ENCODE data around the gene ZC3HAV1. TPM values are rescaled to one million over a fixed set of nuclear protein-coding genes. Genes with fewer than 3 reads are reported as not detected.
A peak's percentile ranks its signal among the peaks of the same experiment; 100 is the strongest.
"Not testable (repeated sequence)": the region's sequence is repeated elsewhere in the genome, so short reads cannot be mapped to it uniquely, and the experiment has no call there.

The ZC3HAV1 gene
- total RNA-seq, 2 experiments from 2014 or later = 117 to 118 TPM

DNA sequence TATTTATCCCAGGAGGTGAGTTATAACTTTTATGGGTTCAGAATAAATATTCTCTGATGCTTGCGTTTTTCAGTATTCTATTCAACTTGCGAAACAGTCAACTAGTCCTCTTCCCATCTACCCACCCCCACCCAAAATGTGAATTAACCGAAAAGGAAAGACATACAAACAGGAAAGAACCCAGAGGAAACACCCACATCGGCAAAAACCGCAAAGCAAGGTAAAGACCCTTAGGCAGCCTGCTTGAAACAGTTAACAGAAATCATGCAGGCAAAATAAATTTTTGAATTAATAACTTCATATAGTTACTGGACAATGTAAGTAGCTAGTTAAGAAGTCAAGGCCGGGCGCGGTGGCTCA lies 5.4 kb downstream of the ZC3HAV1 start:
- peaks cover 46% of the 10 kb centered on the region for H3K4me1 Mint-ChIP-seq
- peak overlapping the region; percentile 82 for H3K4me3 Mint-ChIP-seq
- H3K9me3 Mint-ChIP-seq = peaks cover 1% of the 10 kb centered on the region
- H3K36me3 Mint-ChIP-seq = peaks cover 78% of the 10 kb centered on the region
- no peaks in the 10 kb centered on the region for H3K27me3 Mint-ChIP-seq
- no peak for DNase-seq
- H3K27ac Mint-ChIP-seq = peak overlapping the region; percentile 82

DNA sequence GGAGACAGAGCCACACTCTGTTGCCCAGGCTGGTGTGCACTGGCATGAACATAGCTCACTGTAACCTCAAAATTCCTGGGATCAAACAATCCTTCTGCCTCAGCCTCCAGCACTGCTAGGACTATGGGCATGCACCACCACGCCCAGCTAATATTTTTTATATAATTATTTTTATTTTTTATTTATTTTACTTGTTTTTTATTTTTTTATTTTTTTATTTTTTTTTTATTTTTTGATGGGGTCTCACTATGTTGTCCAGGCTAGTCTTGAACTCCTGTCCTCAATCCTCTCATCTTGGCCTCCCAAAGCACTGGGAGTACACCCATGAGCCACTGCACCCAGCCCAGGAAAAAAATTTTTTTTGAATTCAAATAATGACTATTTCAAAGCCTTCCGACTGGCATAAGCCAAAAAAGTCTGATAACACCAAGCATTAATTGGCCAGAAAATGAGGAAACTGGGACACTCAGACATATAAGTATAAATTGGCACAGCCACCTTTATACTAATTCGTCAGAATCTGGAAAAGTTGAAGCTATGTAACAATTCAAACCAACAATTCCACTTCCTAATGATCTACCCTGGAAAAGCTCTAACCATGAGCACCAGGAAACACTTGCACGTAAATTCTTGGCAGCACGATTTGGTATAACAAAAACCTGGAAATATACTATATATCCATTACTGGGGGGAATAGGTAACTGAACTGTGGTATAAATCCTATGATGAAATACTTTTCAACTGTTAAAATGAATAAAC lies 6.3 kb downstream of the ZC3HAV1 start:
- Mint-ChIP-seq H3K9me3 (peaks cover 1% of the 10 kb centered on the region), H3K36me3 (peaks cover 81% of the 10 kb centered on the region), H3K4me1 (peaks cover 53% of the 10 kb centered on the region), H3K27me3 (no peaks in the 10 kb centered on the region), H3K27ac (peak overlapping the region; percentile 82), H3K4me3 (peak overlapping the region; percentile 82)
- no peak for DNase-seq

DNA sequence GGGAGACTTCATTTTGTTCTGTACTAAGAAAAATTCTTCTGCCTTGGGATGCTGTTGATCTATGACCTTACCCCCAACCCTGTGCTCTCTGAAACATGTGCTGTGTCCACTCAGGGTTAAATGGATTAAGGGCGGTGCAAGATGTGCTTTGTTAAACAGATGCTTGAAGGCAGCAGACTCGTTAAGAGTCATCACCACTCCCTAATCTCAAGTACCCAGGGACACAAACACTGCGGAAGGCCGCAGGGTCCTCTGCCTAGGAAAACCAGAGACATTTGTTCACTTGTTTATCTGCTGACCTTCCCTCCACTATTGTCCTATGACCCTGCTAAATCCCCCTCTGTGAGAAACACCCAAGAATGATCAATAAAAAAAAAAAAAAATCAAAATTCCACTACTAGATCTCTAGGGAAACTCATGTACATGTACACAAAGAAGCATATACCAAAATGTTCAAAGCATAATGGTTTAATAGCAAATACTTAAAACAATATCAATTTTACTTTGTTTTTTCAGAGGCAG lies 7.8 kb downstream of the ZC3HAV1 start:
- peak overlapping the region; percentile 85 for H3K4me3 Mint-ChIP-seq
- DNase-seq, H3K27me3 Mint-ChIP-seq, H3K9me3 Mint-ChIP-seq: not testable (repeated sequence)
- H3K4me1 Mint-ChIP-seq = peaks cover 65% of the 10 kb centered on the region
- peaks cover 76% of the 10 kb centered on the region for H3K36me3 Mint-ChIP-seq
- H3K27ac Mint-ChIP-seq = peak overlapping the region; percentile 71

DNA sequence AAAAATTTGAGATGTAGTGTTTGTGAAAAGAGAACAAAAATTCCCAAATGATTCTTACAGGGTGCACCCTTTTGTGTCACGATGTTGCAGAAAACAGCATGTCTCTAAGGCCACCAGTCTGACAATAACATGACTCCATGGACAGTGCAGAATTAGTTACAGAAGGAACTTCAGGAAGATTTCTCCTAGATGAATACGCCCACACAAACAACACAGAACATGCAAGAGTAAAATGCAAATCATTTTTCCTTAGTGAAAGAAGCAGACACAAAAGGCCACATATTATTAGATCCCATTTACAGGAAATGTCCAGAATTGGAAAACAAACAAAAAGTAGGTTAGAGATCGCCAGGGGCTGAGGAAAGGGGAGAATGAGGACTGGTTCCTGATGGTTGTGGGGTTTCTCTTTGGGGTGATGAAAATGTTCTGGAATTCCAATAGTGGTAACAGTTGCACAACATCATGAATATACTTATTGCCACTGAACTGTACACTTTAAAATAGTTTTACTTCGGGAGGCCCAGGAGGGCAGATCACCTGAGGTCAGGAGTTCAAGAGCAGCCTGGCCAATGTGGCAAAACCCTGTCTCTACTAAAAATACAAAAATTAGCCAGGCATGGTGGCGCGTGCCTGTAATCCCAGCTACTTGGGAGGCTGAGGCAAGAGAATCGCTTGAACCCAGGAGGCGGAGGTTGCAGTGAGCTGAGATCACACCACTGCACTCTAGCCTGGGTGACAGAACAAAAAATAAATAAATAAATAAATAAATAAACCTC lies 10.2 kb downstream of the ZC3HAV1 start:
- Mint-ChIP-seq H3K4me1 (peaks cover 80% of the 10 kb centered on the region), H3K4me3 (peak overlapping the region; percentile 68), H3K27ac (peak overlapping the region; percentile 88), H3K9me3 (peaks cover 1% of the 10 kb centered on the region), H3K27me3 (no peaks in the 10 kb centered on the region), H3K36me3 (peaks cover 83% of the 10 kb centered on the region)
- no peak for DNase-seq

DNA sequence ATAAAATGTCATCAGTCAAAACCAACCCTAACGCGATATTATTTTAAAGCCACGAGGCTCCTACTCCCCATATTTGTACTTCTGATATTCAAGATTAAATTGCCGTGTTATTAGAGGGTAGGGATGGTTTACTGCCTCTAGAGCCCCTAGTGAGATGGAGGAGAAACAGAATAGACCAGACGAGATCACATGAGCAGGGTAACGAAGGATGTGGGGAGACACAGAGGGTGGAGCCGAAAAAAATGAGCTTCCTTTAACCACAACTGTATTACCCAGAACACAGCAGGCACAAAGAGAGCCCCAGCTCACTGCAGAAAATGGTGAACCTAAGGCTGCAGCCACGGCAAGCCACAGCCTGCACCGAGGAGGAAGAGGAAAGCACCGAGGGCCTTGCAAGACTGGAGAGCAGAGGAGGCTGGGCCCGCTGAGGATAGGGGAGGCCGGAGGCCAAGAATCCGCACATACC lies 14.3 kb downstream of the ZC3HAV1 start:
- Mint-ChIP-seq H3K9me3 (no peaks in the 10 kb centered on the region), H3K36me3 (peaks cover 84% of the 10 kb centered on the region), H3K4me3 (peak overlapping the region; percentile 79), H3K27ac (peak overlapping the region; percentile 90), H3K4me1 (peaks cover 91% of the 10 kb centered on the region), H3K27me3 (no peaks in the 10 kb centered on the region)
- peak; percentile 76 for DNase-seq

DNA sequence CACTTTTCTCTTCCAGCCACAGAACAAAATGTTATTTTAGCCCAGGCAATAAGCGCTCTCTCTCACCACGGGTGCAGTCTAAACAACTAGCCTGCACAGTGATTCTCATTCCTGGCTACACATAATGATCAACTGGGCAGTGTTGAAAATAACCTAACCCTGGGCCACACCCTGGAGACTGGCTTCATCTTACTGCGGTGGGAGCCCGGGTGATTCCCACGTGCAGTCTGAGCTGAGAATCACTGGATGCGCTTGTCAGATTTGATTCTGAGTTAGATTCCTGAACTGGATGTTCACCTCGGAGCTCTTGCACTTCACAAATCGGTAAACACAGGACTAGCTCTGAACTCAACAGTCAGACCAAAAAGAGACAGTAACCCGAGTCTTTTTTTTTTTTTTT lies 14.9 kb downstream of the ZC3HAV1 start:
- DNase-seq = no peak
- Mint-ChIP-seq H3K9me3 (no peaks in the 10 kb centered on the region), H3K27me3 (no peaks in the 10 kb centered on the region), H3K27ac (peak overlapping the region; percentile 90), H3K4me3 (peak overlapping the region; percentile 79), H3K4me1 (peaks cover 89% of the 10 kb centered on the region), H3K36me3 (peaks cover 81% of the 10 kb centered on the region)

DNA sequence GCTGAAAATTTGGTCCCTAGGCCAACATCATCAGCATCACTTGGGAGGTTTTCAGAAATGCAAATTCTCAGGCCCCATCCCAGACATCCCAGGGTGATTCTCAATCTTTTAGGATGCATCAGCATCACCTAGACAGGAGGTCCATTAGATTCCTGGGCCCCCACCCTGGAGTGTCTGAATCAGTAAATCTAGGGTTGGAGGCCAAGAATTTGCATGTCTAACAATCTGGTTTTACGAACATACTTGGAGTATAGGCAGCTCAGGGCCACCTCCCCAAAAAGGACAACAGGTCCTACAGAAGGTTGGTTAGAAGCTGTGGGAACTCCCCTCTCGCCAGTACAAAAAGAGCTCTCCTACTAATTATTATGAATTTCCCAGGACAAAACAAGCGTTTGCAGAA lies 15.5 kb downstream of the ZC3HAV1 start:
- peaks cover 3% of the 10 kb centered on the region for H3K9me3 Mint-ChIP-seq
- no peak for DNase-seq

DNA sequence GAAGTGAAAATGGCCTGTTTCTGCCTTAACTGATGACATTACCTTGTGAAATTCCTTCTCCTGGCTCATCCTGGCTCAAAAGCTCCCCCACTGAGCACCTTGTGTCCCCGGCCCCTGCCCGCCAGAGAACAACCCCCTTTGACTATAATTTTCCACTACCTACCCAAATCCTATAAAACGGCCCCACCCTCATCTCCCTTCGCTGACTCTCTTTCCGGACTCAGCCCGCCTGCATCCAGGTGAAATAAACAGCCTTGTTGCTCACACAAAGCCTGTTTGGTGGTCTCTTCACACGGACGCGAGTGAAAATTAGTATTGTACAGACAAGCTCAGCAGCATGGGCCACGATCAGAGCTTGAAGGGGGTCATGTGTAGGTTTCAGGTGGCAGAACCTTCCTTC lies 16.0 kb downstream of the ZC3HAV1 start:
- Mint-ChIP-seq H3K27ac (peak overlapping the region; percentile 90), H3K4me3 (peak overlapping the region; percentile 79), H3K4me1 (peaks cover 86% of the 10 kb centered on the region), H3K36me3 (peaks cover 80% of the 10 kb centered on the region)
- H3K9me3 Mint-ChIP-seq, H3K27me3 Mint-ChIP-seq, DNase-seq: not testable (repeated sequence)

More for the DNA sequence above, 15.5 kb downstream of the ZC3HAV1 start:
- peaks cover 81% of the 10 kb centered on the region for H3K36me3 Mint-ChIP-seq
- peak overlapping the region; percentile 90 for H3K27ac Mint-ChIP-seq
- no peaks in the 10 kb centered on the region for H3K27me3 Mint-ChIP-seq
- H3K4me1 Mint-ChIP-seq = peaks cover 89% of the 10 kb centered on the region
- H3K4me3 Mint-ChIP-seq = peak overlapping the region; percentile 79

DNA sequence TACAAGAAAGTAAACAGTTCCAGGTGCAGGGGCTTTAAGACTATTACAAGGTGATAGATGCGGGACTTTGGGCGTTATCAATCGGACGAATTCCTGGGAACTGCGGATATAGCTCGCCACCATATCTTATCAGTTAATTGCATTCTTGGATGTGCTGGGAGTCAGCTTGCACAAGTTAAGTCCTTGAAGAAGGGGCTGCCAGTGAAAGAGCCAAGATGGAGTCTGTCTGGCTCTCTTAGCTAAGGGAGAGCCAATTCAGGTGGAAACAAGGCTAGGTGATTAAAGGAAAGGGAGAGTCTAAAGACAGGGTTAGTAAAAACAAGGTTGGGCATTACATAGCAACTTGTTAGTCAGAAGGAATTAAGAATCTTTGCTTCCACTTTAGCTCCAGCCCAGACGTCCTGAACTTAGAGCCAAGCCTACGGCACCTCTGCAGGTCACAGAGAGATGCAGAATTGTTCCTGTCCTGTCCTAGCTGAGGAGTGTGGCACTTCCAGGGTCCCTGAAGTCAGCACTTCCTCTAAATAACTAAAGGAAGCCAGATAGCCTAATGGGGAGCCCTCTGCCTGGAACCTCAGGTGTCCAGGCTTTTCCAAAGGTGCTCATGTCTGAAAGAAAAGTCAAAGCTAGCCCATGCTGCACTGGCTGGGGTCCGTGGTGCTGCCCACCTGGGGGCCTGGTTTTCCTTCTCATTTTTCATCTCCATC lies 17.3 kb downstream of the ZC3HAV1 start:
- peaks cover 83% of the 10 kb centered on the region for H3K4me1 Mint-ChIP-seq
- peak overlapping the region; percentile 90 for H3K27ac Mint-ChIP-seq
- DNase-seq = no peak
- H3K9me3 Mint-ChIP-seq = peaks cover 14% of the 10 kb centered on the region
- peak overlapping the region; percentile 79 for H3K4me3 Mint-ChIP-seq
- H3K36me3 Mint-ChIP-seq = peaks cover 85% of the 10 kb centered on the region
- no peaks in the 10 kb centered on the region for H3K27me3 Mint-ChIP-seq

DNA sequence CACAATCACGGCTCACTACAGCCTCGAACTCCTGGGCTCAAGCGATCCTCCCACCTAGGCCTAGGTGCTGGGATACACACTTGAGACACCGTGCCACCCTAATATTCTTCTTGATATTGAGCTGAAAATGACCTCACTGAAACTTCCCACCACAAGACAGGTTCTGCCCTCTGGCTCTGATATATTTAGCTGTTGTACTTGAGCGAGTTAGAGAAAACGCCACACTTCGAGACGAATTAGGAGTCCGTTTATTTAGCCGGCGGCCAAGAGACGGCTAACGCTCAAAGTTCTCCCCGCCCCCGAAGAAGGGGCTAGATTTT lies 17.9 kb downstream of the ZC3HAV1 start:
- Mint-ChIP-seq H3K4me3 (peak overlapping the region; percentile 79), H3K27ac (peak overlapping the region; percentile 90), H3K4me1 (peaks cover 85% of the 10 kb centered on the region), H3K36me3 (peaks cover 87% of the 10 kb centered on the region), H3K27me3 (no peaks in the 10 kb centered on the region), H3K9me3 (peaks cover 20% of the 10 kb centered on the region)
- DNase-seq = no peak

DNA sequence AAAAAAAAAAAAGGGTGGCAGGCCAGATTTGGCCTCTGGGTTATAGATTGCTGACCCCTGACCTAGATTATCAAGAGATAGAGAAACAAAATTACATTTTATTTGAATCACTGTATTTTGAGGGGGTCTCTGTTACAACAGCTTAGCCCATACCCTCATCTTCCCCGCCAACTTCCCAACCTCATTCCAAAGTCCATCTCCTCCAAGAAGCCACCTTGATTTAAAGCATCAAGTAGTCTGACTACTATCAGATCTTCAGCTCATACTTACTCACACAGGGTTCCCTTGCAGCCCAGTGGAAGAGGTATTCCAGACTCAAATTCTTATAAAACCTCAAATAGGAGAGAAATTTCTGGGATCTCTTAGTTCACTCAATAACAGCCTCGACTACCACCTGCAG lies 20.4 kb downstream of the ZC3HAV1 start:
- peaks cover 26% of the 10 kb centered on the region for H3K9me3 Mint-ChIP-seq
- peak overlapping the region; percentile 76 for H3K27ac Mint-ChIP-seq
- DNase-seq = no peak
- peaks cover 86% of the 10 kb centered on the region for H3K36me3 Mint-ChIP-seq
- no peaks in the 10 kb centered on the region for H3K27me3 Mint-ChIP-seq
- H3K4me3 Mint-ChIP-seq = no peak overlapping the region
- peaks cover 84% of the 10 kb centered on the region for H3K4me1 Mint-ChIP-seq

DNA sequence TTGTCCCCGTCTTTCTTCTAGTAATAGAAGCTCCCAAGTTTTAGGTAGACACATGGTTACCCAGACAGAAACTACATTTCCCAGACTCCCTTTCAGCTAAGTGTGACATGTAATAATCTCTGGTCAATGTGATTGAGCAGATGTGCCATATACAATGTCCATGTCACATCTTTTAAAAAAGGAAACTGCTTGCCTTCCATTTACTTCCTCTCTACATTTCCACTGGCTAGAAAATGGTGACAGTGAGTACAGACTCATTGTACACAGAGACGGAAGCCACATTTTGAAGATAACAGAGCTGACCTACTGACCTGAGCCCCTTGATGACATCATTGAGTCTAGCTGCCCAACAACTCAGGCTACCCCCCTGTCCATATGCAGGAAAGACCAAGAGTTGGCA lies 21.3 kb downstream of the ZC3HAV1 start:
- H3K4me1 Mint-ChIP-seq = peaks cover 82% of the 10 kb centered on the region
- no peak for DNase-seq
- H3K9me3 Mint-ChIP-seq = peaks cover 26% of the 10 kb centered on the region
- no peaks in the 10 kb centered on the region for H3K27me3 Mint-ChIP-seq
- H3K36me3 Mint-ChIP-seq = peaks cover 86% of the 10 kb centered on the region
- no peak overlapping the region for H3K4me3 Mint-ChIP-seq
- H3K27ac Mint-ChIP-seq = peak overlapping the region; percentile 74

DNA sequence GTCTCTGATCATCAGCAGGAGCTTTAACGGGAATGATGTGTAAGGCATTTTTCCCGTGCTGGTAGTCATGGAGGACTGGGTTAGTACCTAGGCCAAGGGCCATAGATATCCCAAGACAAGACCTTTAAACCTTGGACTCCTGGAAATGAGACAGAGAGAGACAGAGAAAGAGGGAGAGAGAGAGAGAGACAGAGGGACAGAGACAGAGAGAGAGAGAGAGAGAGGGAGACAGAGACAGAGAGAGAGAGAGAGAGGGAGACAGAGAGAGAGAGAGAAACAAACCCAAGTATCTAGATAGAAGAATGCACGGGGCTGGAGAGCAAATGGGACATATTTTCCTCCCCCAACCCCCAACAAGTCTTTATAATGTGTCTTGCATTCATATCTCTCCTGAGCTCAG lies 22.3 kb downstream of the ZC3HAV1 start:
- DNase-seq = no peak
- Mint-ChIP-seq H3K27me3 (no peaks in the 10 kb centered on the region), H3K36me3 (peaks cover 85% of the 10 kb centered on the region), H3K4me3 (peak overlapping the region; percentile 7), H3K4me1 (peaks cover 80% of the 10 kb centered on the region), H3K27ac (peak overlapping the region; percentile 50), H3K9me3 (peaks cover 26% of the 10 kb centered on the region)

DNA sequence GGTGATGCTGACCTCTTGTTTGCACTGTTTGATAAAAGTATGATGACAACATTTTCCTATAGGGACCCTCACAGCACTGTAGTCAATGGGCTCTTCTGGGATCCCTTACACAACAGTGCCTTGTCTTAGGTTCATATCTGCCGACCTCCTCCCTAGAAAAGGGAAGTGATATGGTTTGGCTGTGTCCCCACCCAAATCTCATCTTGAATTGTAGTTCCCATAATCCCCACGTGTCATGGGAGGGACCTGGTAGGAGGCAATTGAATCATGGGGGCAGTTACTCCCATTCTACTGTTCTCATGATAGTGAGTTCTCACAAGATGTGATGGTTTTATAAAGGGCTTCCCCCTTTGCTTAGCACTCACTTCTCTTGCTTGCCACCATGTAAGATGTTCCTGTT lies 23.1 kb downstream of the ZC3HAV1 start:
- Mint-ChIP-seq H3K9me3 (peaks cover 26% of the 10 kb centered on the region), H3K4me1 (peaks cover 80% of the 10 kb centered on the region), H3K4me3 (peak overlapping the region; percentile 22), H3K27me3 (no peaks in the 10 kb centered on the region), H3K27ac (peak overlapping the region; percentile 50), H3K36me3 (peaks cover 85% of the 10 kb centered on the region)
- no peak for DNase-seq

DNA sequence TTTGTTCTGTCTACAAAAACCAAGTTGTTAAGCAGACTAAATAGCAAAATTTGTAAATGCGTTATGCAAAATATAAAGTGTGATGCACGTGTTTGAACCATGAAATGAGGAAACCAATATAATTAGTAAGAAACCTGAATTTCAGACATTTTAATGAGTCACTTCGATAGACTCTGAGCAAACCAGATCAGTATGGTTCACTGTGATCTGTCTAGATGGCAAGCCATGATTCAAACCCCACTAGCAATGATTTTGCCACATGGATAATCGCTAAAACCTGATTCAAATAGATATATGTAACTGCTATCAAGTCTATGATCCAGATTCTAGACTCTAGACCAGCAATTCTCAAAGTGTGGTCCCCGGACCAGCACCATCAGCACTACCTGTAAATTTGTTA lies 24.8 kb downstream of the ZC3HAV1 start:
- no peak for DNase-seq
- peaks cover 26% of the 10 kb centered on the region for H3K9me3 Mint-ChIP-seq
- H3K36me3 Mint-ChIP-seq = peaks cover 90% of the 10 kb centered on the region
- H3K27me3 Mint-ChIP-seq = no peaks in the 10 kb centered on the region
- peak overlapping the region; percentile 94 for H3K27ac Mint-ChIP-seq
- no peak overlapping the region for H3K4me3 Mint-ChIP-seq
- peaks cover 86% of the 10 kb centered on the region for H3K4me1 Mint-ChIP-seq
